Stimulated activated CD4-positive, alpha-beta T cell treated with anti-CD3 and anti-CD28 coated beads, Interleukin-15, amount 100 ng/mL, for 1 hour (primary cell): ENCODE data around the gene NUBP2.
"Not testable (repeated sequence)": the region's sequence is repeated elsewhere in the genome, so short reads cannot be mapped to it uniquely, and the experiment has no call there.

Source experiments
- DNase-seq, 2 donors: peaks; one replicate each; pipeline ENCODE4 v3.0.0-alpha.2; 2020; ENCODE audit warnings: low read depth in 1 of 2, low spot score in 1 of 2

Gene NUBP2

GRCh38 chr16:1784977-1785845 lies 2.5 kb downstream of the NUBP2 start:
- no peak for DNase-seq

- DNase-seq: no peak
These were observed 3.0 kb downstream of the NUBP2 start for GRCh38 chr16:1785846-1786170.

- DNase-seq: no peak
These were observed 3.7 kb downstream of the NUBP2 start for GRCh38 chr16:1786242-1787055.

GRCh38 chr16:1787056-1787321 lies 4.2 kb downstream of the NUBP2 start:
- no peak for DNase-seq

GRCh38 chr16:1787322-1788094 lies 4.7 kb downstream of the NUBP2 start:
- DNase-seq: no peak

GRCh38 chr16:1788095-1788707 lies 5.4 kb downstream of the NUBP2 start:
- DNase-seq: no peak

- no peak for DNase-seq
These were observed 5.9 kb downstream of the NUBP2 start for GRCh38 chr16:1788708-1789100.

- DNase-seq: no peak
These were observed 6.9 kb downstream of the NUBP2 start for GRCh38 chr16:1789643-1790045.

- DNase-seq: no peak
These were observed 7.5 kb downstream of the NUBP2 start for GRCh38 chr16:1790261-1790610.

GRCh38 chr16:1790611-1791255 lies 8.0 kb downstream of the NUBP2 start:
- no peak for DNase-seq

- no peak for DNase-seq
These were observed 8.6 kb downstream of the NUBP2 start for GRCh38 chr16:1791256-1791942.

- DNase-seq: no peak
These were observed 9.4 kb downstream of the NUBP2 start for GRCh38 chr16:1791943-1792812.

GRCh38 chr16:1792836-1793577 lies 10.2 kb downstream of the NUBP2 start:
- DNase-seq: no peak

GRCh38 chr16:1793578-1794220 lies 10.9 kb downstream of the NUBP2 start, which contains the start of gene IGFALS:
IGFALS (minus strand) TSS chr16:1793705; CDS start chr16:1793652, 53 bp downstream.
- no peak for DNase-seq

- no peak for DNase-seq
These were observed 11.6 kb downstream of the NUBP2 start for GRCh38 chr16:1794221-1794871.

GRCh38 chr16:1794908-1795666 lies 12.3 kb downstream of the NUBP2 start:
- DNase-seq: no peak

- not testable (repeated sequence) for DNase-seq
These were observed 16.5 kb downstream of the NUBP2 start for GRCh38 chr16:1799263-1799662.
